ENCODE measurements around the gene MAGEB4.

Gene MAGEB4

DNA sequence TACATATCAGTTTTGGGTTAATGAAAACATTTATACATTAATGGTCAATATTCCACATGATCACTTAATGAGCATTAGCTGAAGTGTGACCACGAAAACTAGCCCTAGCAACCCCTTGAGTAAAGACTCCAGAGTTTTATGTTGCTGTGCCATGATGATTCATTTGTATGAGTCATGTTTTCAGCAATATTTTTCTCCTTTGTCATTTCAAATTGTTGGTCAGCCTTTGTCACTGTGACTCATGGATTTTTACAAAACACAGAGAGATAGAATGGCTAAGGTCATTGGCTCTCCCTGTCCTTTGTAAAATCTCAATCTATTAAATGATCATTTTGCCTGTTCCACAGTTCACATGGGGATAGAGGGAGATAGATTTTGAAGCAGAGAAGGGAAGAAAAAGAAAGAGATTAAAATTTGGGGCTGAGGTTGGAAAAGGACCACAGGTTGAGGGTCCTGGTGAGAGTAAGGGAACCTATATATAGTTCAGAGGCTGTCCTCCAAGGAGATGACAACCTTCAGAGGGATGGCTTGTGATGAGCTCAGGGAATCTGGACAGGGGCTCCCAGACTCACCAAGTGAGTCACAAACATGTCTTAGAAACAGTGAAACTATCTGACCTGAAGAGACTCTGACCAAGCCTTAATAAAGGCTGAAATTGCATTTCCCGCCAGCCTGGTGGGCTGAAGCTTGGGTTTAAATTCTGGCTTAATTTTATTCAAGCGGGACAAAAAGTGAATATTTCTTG is 41.8 kb downstream of the MAGEB4 start:
- no peak for DNase-seq (ENCODE audit: low read depth in 2 of 2)
